Suprapubic skin (tissue), 4 donors: ENCODE data around the gene AP2A1.

ENCODE experiments used
- CTCF ChIP-seq, 2 donors: fragments of 200-600 bp in 1 of 2; fragments of 450-650 bp in 1 of 2; sonication (generic) in 1 of 2; IDR thresholded peaks; one replicate each; pipeline ENCODE4 v1.5.1; 2016 to 2019; ENCODE audit warnings: antibody characterized with exemption in 2 of 2, mild to moderate bottlenecking in 1 of 2, moderate library complexity in 1 of 2
- EP300 ChIP-seq: sonication (generic); formaldehyde crosslinking; IDR thresholded peaks from one replicate; pipeline ENCODE4 v1.6.1; 2017; ENCODE audit warnings: antibody characterized with exemption
- POLR2A ChIP-seq, 2 donors: fragments of 450-650 bp; IDR thresholded peaks; one replicate each; pipeline ENCODE4 v1.6.1; 2017; ENCODE audit warnings: antibody characterized with exemption in 2 of 2, mild to moderate bottlenecking in 2 of 2, moderate library complexity in 2 of 2
- POLR2AphosphoS5 ChIP-seq, 3 donors: sonication (generic); formaldehyde crosslinking; IDR thresholded peaks; one replicate each; pipeline ENCODE4 v1.6.1; 2017; ENCODE audit warnings: antibody characterized with exemption in 3 of 3

GRCh38 chr19:49749771-49750170 is 17.0 kb upstream of the AP2A1 start:
- TF ChIP-seq CTCF (IDR thresholded peaks at IDR 0.05) (no peak), POLR2AphosphoS5 (IDR thresholded peaks at IDR 0.05) (no peak), EP300 (no peak), POLR2A (IDR thresholded peaks at IDR 0.05) (no peak)
